Measurements from ENCODE around the gene OSBPL5. TPM values are rescaled to one million over a fixed set of nuclear protein-coding genes. Genes with fewer than 3 reads are reported as not detected.
"Not testable (repeated sequence)": the region's sequence is repeated elsewhere in the genome, so short reads cannot be mapped to it uniquely, and the experiment has no call there.

The OSBPL5 gene
- polyA plus RNA-seq, 2 of the 4 experiments (the other 2 are of a cell fraction) = 1.6 to 4.6 TPM

DNA sequence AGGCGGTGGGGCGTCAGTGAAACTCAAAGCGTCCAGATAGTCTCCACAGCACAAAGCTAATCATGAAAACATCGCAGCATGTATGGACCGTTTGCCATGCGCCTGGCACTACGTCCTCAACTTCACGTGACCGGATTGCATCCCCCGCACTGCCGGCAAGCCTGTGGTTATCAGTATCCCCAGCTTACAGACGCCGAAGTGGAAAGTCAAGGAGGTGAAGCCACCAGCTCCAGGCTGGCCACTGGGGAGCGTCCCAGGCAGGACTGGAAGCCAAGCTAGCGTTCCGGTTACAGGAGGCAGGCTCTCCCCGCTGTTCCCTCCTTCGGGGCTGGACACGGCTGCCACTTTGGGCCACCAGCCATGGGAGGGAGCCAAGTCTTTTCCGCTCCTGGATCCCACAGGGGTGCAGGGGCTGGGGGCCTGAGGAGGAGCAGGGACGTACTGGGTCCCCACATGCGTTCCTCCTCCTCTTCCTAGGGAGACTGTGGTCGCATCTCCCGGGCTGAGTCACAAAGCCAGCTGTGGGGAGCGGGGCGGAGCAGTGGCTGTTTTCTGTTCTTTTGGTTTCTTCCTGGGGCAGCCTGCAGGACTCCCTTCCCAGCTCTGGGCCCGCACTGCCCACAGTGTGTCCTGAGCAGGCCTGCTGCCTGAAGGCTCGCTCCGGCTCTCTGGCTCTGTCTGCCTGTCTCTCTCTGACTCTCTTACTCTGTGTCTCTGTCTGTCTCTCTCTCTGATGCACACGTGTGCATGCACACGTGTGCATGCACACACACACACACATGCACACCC lies 4.3 kb upstream of the OSBPL5 start:
- FAIRE-seq (no peak), DNase-seq (ENCODE audit: low read depth in 1 of 2, low spot score in 1 of 2) (peak in 1 of 2 experiments; percentile 31), ATAC-seq (peak; percentile 45 to 63)
- Histone ChIP-seq H3K4me1 (peaks cover 9% of the 10 kb centered on the region), H3K4me2 (peak overlapping the region; percentile 85), H3K9me3 (no peaks in the 10 kb centered on the region), H3K27ac (peak overlapping the region in 1 of 2 experiments; percentile 38; a peak in 2 of 6 replicates), H3K4me3 (peak overlapping the region; percentile 28; the same call in 1 of the 3 replicates)
- ChIA-PET POLR2A (no interaction called here), CTCF (interaction anchor here (1.3 to 1.6 kb wide), 3 partner anchors 16 to 78 kb away, joined by 3 to 5 read pairs (median 3); no protein-coding TSS in a partner anchor)
- TF ChIP-seq HOXB5 (CRISPR knock-in tag; IDR thresholded peaks at IDR 0.05) = no peak
- TF ChIP-seq MAFK (IDR thresholded peaks at IDR 0.05; ENCODE audit: partially characterized antibody) = no peak
- no peak for TF ChIP-seq NR3C1 (IDR thresholded peaks at IDR 0.05)
- no peak for TF ChIP-seq RARB (CRISPR knock-in tag; IDR thresholded peaks at IDR 0.05)
- no peak for TF ChIP-seq RFX5 (IDR thresholded peaks at IDR 0.05)
- no peak for TF ChIP-seq CHD4 (IDR thresholded peaks at IDR 0.05; ENCODE audit: borderline replicate concordance)
- TF ChIP-seq POLR2AphosphoS2 (conservative IDR thresholded peaks at IDR 0.05; ENCODE audit: low read length) = no peak
- TF ChIP-seq, protein P1, sequence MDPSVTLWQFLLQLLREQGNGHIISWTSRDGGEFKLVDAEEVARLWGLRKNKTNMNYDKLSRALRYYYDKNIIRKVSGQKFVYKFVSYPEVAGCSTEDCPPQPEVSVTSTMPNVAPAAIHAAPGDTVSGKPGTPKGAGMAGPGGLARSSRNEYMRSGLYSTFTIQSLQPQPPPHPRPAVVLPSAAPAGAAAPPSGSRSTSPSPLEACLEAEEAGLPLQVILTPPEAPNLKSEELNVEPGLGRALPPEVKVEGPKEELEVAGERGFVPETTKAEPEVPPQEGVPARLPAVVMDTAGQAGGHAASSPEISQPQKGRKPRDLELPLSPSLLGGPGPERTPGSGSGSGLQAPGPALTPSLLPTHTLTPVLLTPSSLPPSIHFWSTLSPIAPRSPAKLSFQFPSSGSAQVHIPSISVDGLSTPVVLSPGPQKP (IDR thresholded peaks at IDR 0.05; ENCODE audit: low read depth, low read length) = no peak
- TF ChIP-seq, protein P2, sequence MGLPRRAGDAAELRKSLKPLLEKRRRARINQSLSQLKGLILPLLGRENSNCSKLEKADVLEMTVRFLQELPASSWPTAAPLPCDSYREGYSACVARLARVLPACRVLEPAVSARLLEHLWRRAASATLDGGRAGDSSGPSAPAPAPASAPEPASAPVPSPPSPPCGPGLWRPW (IDR thresholded peaks at IDR 0.05) = no peak
- TF ChIP-seq MAZ (IDR thresholded peaks at IDR 0.05; ENCODE audit: borderline replicate concordance, low read depth, low read length) = no peak
- no peak for TF ChIP-seq RNF2 (IDR thresholded peaks at IDR 0.05; ENCODE audit: borderline replicate concordance, low read depth)
- TF ChIP-seq RAD21 (conservative IDR thresholded peaks at IDR 0.05 in 1 of 2, IDR thresholded peaks at IDR 0.05 in 1 of 2) = no peak
- no peak for TF ChIP-seq KDM1A (IDR thresholded peaks at IDR 0.05; ENCODE audit: low read depth)
- TF ChIP-seq FOXS1 (CRISPR knock-in tag; IDR thresholded peaks at IDR 0.05) = no peak
- TF ChIP-seq, protein P3, sequence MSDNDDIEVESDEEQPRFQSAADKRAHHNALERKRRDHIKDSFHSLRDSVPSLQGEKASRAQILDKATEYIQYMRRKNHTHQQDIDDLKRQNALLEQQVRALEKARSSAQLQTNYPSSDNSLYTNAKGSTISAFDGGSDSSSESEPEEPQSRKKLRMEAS (IDR thresholded peaks at IDR 0.05) = no peak
- TF ChIP-seq CBX2 (IDR thresholded peaks at IDR 0.05; ENCODE audit: borderline replicate concordance, low read depth) = no peak
- no peak for TF ChIP-seq HOXB13 (CRISPR knock-in tag; IDR thresholded peaks at IDR 0.05; ENCODE audit: low read depth)
- WGBS (ENCODE audit: missing lambda C conversion rate) = 26% methylated on average over 30 of the region's 31 CpGs

DNA sequence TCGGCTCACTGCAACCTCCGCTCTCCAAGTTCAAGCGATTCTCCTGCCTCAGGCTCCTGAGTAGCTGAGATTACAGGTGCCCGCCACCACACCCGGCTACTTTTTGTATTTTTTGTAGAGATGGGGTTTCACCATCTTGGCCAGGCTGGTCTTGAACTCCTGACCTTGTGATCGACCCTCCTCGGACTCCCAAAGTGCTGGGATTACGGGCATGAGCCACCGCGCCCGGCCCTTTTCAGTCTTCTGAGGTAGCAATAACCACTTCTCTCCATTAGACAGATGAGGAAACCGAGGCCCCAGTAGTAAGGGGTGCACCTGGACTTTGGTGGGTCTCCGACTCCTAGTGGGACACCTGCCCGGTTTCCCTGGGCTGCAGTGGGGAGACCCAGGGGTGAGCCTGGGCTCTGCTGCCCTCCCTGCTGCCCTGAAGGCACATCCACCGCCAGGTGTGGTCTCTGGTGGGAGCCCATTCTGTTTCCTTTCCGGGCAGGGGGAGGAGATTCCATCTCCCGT lies 3.7 kb upstream of the OSBPL5 start:
- WGBS (ENCODE audit: missing lambda C conversion rate) = 59% methylated on average over 17 of the region's 17 CpGs
- peak overlapping the region; percentile 28; the same call in 1 of the 3 replicates for H3K4me3 ChIP-seq

DNA sequence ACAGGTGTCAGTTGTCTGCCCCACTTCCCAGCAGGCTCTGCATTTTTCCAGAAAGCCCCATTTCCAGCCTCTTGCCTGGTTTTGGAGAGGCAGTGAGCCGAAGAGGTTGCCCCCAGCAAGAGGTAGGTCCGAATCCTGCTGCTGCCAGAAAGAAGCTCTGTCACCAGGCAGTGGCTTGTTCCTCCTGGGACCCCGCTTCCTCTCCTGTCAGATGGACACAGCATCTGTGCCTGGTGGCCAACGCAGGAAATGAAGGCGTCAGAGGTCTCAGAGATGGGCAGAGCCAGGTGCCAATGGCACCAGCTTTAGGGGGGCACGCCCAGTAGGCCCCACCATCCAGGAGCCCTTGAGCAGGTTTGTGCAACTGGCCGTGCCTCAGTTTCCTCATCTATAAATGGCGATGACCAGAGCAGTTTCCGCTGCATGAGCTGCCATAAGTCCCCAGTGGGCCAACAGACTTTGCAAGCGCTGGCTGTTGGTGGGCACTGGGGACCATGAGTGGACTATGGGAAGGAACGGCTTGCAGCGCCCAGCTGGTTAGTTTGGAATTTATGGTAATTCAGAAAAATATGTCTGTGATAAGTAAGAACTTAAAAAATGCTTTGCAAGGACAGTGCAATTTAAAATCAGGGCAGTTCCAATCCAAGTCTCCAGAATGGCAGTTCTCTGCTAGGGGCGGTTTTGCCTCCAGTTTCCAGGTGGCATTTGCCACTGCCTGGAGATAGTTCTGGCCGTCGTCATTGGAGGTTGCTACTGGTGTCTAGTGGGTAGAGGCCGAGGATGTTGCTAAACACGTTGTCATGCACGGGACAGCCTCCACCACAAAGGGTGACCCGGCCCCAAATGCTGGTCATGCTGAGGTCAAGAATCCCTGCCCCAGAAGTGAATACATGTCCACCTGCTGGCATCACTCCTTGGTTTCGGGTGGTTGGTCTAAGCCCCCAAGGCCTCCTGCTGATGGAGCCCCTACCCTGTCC lies 2.3 kb upstream of the OSBPL5 start:
- Histone ChIP-seq H3K4me1 (peaks cover 17% of the 10 kb centered on the region), H3K4me2 (no peak overlapping the region), H3K4me3 (no peak overlapping the region), H3K27ac (no peak overlapping the region), H3K9me3 (no peaks in the 10 kb centered on the region)
- CTCF ChIA-PET = interaction anchor here (1.1 kb wide), 1 partner anchor 14 kb away, joined by 3 read pairs; no protein-coding TSS in a partner anchor
- DNase-seq (ENCODE audit: low read depth in 1 of 2, low spot score in 1 of 2) = no peak
- WGBS (ENCODE audit: missing lambda C conversion rate) = 67% methylated on average over 20 of the region's 20 CpGs
- no peak for FAIRE-seq
- POLR2A ChIA-PET = no interaction called here
- no peak for ATAC-seq
- TF ChIP-seq SMC3 (IDR thresholded peaks at IDR 0.05) (no peak), NFE2L2 (conservative IDR thresholded peaks at IDR 0.05; ENCODE audit: low read length) (no peak), FOSL2 (IDR thresholded peaks at IDR 0.05) (no peak), FOSL2 (CRISPR knock-in tag; IDR thresholded peaks at IDR 0.05) (no peak), HOXB5 (CRISPR knock-in tag; IDR thresholded peaks at IDR 0.05) (no peak), CBX2 (IDR thresholded peaks at IDR 0.05; ENCODE audit: borderline replicate concordance, low read depth) (no peak), POLR2A (IDR thresholded peaks at IDR 0.05; ENCODE audit: low read length) (no peak)
- TF ChIP-seq, protein P4, sequence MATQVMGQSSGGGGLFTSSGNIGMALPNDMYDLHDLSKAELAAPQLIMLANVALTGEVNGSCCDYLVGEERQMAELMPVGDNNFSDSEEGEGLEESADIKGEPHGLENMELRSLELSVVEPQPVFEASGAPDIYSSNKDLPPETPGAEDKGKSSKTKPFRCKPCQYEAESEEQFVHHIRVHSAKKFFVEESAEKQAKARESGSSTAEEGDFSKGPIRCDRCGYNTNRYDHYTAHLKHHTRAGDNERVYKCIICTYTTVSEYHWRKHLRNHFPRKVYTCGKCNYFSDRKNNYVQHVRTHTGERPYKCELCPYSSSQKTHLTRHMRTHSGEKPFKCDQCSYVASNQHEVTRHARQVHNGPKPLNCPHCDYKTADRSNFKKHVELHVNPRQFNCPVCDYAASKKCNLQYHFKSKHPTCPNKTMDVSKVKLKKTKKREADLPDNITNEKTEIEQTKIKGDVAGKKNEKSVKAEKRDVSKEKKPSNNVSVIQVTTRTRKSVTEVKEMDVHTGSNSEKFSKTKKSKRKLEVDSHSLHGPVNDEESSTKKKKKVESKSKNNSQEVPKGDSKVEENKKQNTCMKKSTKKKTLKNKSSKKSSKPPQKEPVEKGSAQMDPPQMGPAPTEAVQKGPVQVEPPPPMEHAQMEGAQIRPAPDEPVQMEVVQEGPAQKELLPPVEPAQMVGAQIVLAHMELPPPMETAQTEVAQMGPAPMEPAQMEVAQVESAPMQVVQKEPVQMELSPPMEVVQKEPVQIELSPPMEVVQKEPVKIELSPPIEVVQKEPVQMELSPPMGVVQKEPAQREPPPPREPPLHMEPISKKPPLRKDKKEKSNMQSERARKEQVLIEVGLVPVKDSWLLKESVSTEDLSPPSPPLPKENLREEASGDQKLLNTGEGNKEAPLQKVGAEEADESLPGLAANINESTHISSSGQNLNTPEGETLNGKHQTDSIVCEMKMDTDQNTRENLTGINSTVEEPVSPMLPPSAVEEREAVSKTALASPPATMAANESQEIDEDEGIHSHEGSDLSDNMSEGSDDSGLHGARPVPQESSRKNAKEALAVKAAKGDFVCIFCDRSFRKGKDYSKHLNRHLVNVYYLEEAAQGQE (IDR thresholded peaks at IDR 0.05) = no peak
- TF ChIP-seq, protein P5, sequence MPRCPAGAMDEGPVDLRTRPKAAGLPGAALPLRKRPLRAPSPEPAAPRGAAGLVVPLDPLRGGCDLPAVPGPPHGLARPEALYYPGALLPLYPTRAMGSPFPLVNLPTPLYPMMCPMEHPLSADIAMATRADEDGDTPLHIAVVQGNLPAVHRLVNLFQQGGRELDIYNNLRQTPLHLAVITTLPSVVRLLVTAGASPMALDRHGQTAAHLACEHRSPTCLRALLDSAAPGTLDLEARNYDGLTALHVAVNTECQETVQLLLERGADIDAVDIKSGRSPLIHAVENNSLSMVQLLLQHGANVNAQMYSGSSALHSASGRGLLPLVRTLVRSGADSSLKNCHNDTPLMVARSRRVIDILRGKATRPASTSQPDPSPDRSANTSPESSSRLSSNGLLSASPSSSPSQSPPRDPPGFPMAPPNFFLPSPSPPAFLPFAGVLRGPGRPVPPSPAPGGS (IDR thresholded peaks at IDR 0.05) = no peak

More for the DNA sequence above, 3.7 kb upstream of the OSBPL5 start:
- ATAC-seq; DNase-seq (ENCODE audit: low read depth in 1 of 2, low spot score in 1 of 2); FAIRE-seq; POLR2A ChIA-PET; H3K9me3 ChIP-seq: not testable (repeated sequence)
- Histone ChIP-seq H3K27ac (peak overlapping the region in 1 of 2 experiments; percentile 38; a peak in 2 of 6 replicates), H3K4me1 (peaks cover 16% of the 10 kb centered on the region), H3K4me2 (peak overlapping the region; percentile 85)
- CTCF ChIA-PET = interaction anchor here (0.6 to 1.6 kb wide), 3 partner anchors 16 to 77 kb away, joined by 3 to 5 read pairs (median 3); no protein-coding TSS in a partner anchor
